ENCODE measurements around the gene GOLT1A.

DNA sequence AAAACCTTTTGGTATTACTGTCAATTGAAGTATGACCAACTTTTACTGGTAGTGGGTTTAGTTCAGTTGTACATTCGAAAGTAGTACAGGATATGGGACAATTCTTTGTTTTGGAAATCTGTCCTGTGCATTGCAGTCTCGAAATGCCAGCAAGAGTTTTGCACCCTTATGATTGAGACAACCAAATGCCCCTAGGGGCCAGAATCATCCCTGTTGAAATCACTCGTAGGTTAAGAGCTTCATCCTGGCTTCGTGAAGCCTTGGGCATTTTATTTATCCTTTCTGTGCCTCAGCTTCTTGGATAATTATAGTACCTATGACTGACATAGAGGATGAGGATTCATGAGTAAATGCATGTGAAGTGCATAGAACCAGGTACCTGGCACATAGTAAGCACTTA is 2.4 kb upstream of the GOLT1A start:
- TF ChIP-seq, protein P1, sequence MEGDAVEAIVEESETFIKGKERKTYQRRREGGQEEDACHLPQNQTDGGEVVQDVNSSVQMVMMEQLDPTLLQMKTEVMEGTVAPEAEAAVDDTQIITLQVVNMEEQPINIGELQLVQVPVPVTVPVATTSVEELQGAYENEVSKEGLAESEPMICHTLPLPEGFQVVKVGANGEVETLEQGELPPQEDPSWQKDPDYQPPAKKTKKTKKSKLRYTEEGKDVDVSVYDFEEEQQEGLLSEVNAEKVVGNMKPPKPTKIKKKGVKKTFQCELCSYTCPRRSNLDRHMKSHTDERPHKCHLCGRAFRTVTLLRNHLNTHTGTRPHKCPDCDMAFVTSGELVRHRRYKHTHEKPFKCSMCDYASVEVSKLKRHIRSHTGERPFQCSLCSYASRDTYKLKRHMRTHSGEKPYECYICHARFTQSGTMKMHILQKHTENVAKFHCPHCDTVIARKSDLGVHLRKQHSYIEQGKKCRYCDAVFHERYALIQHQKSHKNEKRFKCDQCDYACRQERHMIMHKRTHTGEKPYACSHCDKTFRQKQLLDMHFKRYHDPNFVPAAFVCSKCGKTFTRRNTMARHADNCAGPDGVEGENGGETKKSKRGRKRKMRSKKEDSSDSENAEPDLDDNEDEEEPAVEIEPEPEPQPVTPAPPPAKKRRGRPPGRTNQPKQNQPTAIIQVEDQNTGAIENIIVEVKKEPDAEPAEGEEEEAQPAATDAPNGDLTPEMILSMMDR (IDR thresholded peaks at IDR 0.05) = no peak
- TF ChIP-seq EZH2 (IDR thresholded peaks at IDR 0.05; ENCODE audit: borderline replicate concordance, insufficient read depth, low read depth, low read length, poor library complexity, severe bottlenecking) = no peak
